Parathyroid adenoma (tissue), 2 donors: ENCODE data around the gene MAMSTR.
A peak's percentile ranks its signal among the peaks of the same experiment; 100 is the strongest.
"Not testable (repeated sequence)": the region's sequence is repeated elsewhere in the genome, so short reads cannot be mapped to it uniquely, and the experiment has no call there.

ENCODE experiments used
- H2AFZ ChIP-seq: fragments of 300-600 bp; sonication (generic); one replicate; pipeline ENCODE4 v1.7.0; 2017; ENCODE audit warnings: antibody characterized with exemption, mild to moderate bottlenecking
- H3K27ac ChIP-seq: fragments of 300-600 bp; sonication (generic); one replicate; pipeline ENCODE4 v1.7.0; 2017
- H3K27me3 ChIP-seq: fragments of 300-600 bp; sonication (generic); one replicate; pipeline ENCODE4 v1.7.0; 2017; ENCODE audit warnings: low read length; ENCODE audit not compliant: control insufficient read depth, insufficient read depth
- H3K36me3 ChIP-seq: fragments of 300-600 bp; sonication (generic); one replicate; pipeline ENCODE4 v1.7.0; 2017; ENCODE audit warnings: low read length; ENCODE audit not compliant: control insufficient read depth, insufficient read depth
- H3K4me1 ChIP-seq: fragments of 300-600 bp; sonication (generic); one replicate; pipeline ENCODE4 v1.7.0; 2017; ENCODE audit warnings: control low read depth
- H3K4me2 ChIP-seq: fragments of 300-600 bp; sonication (generic); one replicate; pipeline ENCODE4 v1.7.0; 2017; ENCODE audit warnings: low read length
- H3K4me3 ChIP-seq: fragments of 300-600 bp; sonication (generic); one replicate; pipeline ENCODE4 v1.7.0; 2017; ENCODE audit warnings: low read depth, low read length
- H3K79me2 ChIP-seq: fragments of 300-600 bp; sonication (generic); one replicate; pipeline ENCODE4 v1.7.0; 2017; ENCODE audit warnings: control low read depth
- H3K9ac ChIP-seq: fragments of 300-600 bp; sonication (generic); one replicate; pipeline ENCODE4 v1.7.0; 2017; ENCODE audit warnings: mild to moderate bottlenecking
- H3K9me3 ChIP-seq: fragments of 300-600 bp; sonication (generic); one replicate; pipeline ENCODE4 v1.7.0; 2017; ENCODE audit warnings: low read length; ENCODE audit not compliant: control insufficient read depth
- CTCF ChIP-seq: fragments of 300-600 bp; sonication (generic); IDR thresholded peaks from one replicate; pipeline ENCODE4 v1.7.0; 2017; ENCODE audit warnings: antibody characterized with exemption, mild to moderate bottlenecking
- donor health status: primary hyperparathyroidism.

Gene MAMSTR

GRCh38 chr19:48695743-48696352, 23.7 kb downstream of the MAMSTR start, which contains the start of gene FUT2:
TSS of gene FUT2 (plus strand) at chr19:48695971. CDS start at chr19:48702957, 6,986 bp downstream.
- no peaks in the 10 kb centered on the region for H3K27me3 ChIP-seq
- H3K9ac ChIP-seq, result no peak within 1 kb of the TSS
- no peaks in the 10 kb centered on the region for H3K9me3 ChIP-seq
- peaks cover 6% of the 10 kb centered on the region for H3K4me1 ChIP-seq
- peak within 1 kb of the TSS; percentile 37 for H3K27ac ChIP-seq
- H2AFZ ChIP-seq, result peak within 1 kb of the TSS; percentile 75
- no peaks in the 10 kb centered on the region for H3K36me3 ChIP-seq
- no peak for TF ChIP-seq CTCF
- no peaks in the 10 kb centered on the region for H3K79me2 ChIP-seq
- H3K4me2 ChIP-seq, result peak within 1 kb of the TSS; percentile 20
- no peak within 1 kb of the TSS for H3K4me3 ChIP-seq

GRCh38 chr19:48693629-48694028, 25.9 kb downstream of the MAMSTR start:
- H3K9ac ChIP-seq, H3K27ac ChIP-seq, H3K4me1 ChIP-seq, H2AFZ ChIP-seq, H3K4me3 ChIP-seq, H3K79me2 ChIP-seq, H3K4me2 ChIP-seq, H3K36me3 ChIP-seq, H3K9me3 ChIP-seq, H3K27me3 ChIP-seq: not testable (repeated sequence)

- Histone ChIP-seq H3K27me3 (no peaks in the 10 kb centered on the region), H3K79me2 (no peaks in the 10 kb centered on the region), H3K4me1 (no peaks in the 10 kb centered on the region), H3K9ac (no peak overlapping the region), H3K36me3 (no peaks in the 10 kb centered on the region), H3K4me2 (no peak overlapping the region), H3K9me3 (no peaks in the 10 kb centered on the region), H2AFZ (no peak overlapping the region), H3K27ac (no peak overlapping the region), H3K4me3 (no peak overlapping the region)
- no peak for TF ChIP-seq CTCF
Observed at GRCh38 chr19:48689449-48689848, 30.1 kb downstream of the MAMSTR start.

GRCh38 chr19:48687776-48688175, 31.7 kb downstream of the MAMSTR start:
- H3K4me2 ChIP-seq, result no peak overlapping the region
- no peak overlapping the region for H3K9ac ChIP-seq
- H3K27ac ChIP-seq, result no peak overlapping the region
- H3K4me1 ChIP-seq, result no peaks in the 10 kb centered on the region
- no peak for TF ChIP-seq CTCF
- H3K4me3 ChIP-seq, result no peak overlapping the region
- no peak overlapping the region for H2AFZ ChIP-seq
- H3K27me3 ChIP-seq, result no peaks in the 10 kb centered on the region
- H3K79me2 ChIP-seq, result no peaks in the 10 kb centered on the region
- no peaks in the 10 kb centered on the region for H3K9me3 ChIP-seq
- H3K36me3 ChIP-seq, result no peaks in the 10 kb centered on the region

- H3K4me3 ChIP-seq, H3K9ac ChIP-seq, H3K4me1 ChIP-seq, H3K79me2 ChIP-seq, H3K4me2 ChIP-seq, H3K27ac ChIP-seq, H2AFZ ChIP-seq, H3K27me3 ChIP-seq, H3K9me3 ChIP-seq, H3K36me3 ChIP-seq: not testable (repeated sequence)
Observed at GRCh38 chr19:48686637-48687036, 32.9 kb downstream of the MAMSTR start.

- H3K9me3 ChIP-seq, result no peaks in the 10 kb centered on the region
- H3K79me2 ChIP-seq, result no peaks in the 10 kb centered on the region
- no peak overlapping the region for H2AFZ ChIP-seq
- H3K27ac ChIP-seq, result no peak overlapping the region
- no peaks in the 10 kb centered on the region for H3K27me3 ChIP-seq
- no peaks in the 10 kb centered on the region for H3K4me1 ChIP-seq
- H3K4me3 ChIP-seq, result no peak overlapping the region
- no peaks in the 10 kb centered on the region for H3K36me3 ChIP-seq
- no peak overlapping the region for H3K4me2 ChIP-seq
- no peak overlapping the region for H3K9ac ChIP-seq
- no peak for TF ChIP-seq CTCF
Observed at GRCh38 chr19:48686088-48686487, 33.4 kb downstream of the MAMSTR start.
